Hepatocyte (in vitro differentiated cells): ENCODE results near the gene FGD4.

Experiments used
- CTCF ChIP-seq: fragments of 200-600 bp; sonication (generic); IDR thresholded peaks from 2 replicates; pipeline ENCODE4 v1.5.1; 2016; ENCODE audit warnings: antibody characterized with exemption, mild to moderate bottlenecking; ENCODE audit not compliant: poor library complexity
- EZH2 ChIP-seq: fragments of 200-600 bp; sonication (generic); IDR thresholded peaks from 2 replicates; pipeline ENCODE4 v1.6.1; 2016; ENCODE audit warnings: antibody characterized with exemption, mild to moderate bottlenecking, borderline replicate concordance
- EZH2phosphoT487 ChIP-seq: fragments of 200-600 bp; sonication (generic); IDR thresholded peaks from one replicate; pipeline ENCODE4 v1.6.1; 2018; ENCODE audit warnings: antibody characterized with exemption, mild to moderate bottlenecking, low read depth, moderate library complexity; ENCODE audit not compliant: unreplicated experiment, severe bottlenecking

GRCh38 chr12:32533971-32534590, 134.7 kb downstream of the FGD4 start:
- TF ChIP-seq CTCF: no peak
- TF ChIP-seq EZH2: no peak
- TF ChIP-seq EZH2phosphoT487: no peak
